PC-9 (cell line): ENCODE results near the gene LRRC27.

Source experiments
- CTCF ChIP-seq: fragments of 200-600 bp; sonication (generic); conservative IDR thresholded peaks from 2 replicates; pipeline ENCODE4 v1.6.1; 2017; ENCODE audit warnings: mixed run types, antibody characterized with exemption, mild to moderate bottlenecking, moderate library complexity
- EZH2 ChIP-seq: fragments of 200-600 bp; sonication (generic); IDR thresholded peaks from 2 replicates; pipeline ENCODE4 v1.8.0; 2017; ENCODE audit warnings: antibody characterized with exemption, low read depth

- TF ChIP-seq CTCF, result no peak
- no peak for TF ChIP-seq EZH2
Measured at GRCh38 chr10:132413226-132414205, 81.5 kb downstream of the LRRC27 start.
